ENCODE data around the gene DRC3.

Gene DRC3

DNA sequence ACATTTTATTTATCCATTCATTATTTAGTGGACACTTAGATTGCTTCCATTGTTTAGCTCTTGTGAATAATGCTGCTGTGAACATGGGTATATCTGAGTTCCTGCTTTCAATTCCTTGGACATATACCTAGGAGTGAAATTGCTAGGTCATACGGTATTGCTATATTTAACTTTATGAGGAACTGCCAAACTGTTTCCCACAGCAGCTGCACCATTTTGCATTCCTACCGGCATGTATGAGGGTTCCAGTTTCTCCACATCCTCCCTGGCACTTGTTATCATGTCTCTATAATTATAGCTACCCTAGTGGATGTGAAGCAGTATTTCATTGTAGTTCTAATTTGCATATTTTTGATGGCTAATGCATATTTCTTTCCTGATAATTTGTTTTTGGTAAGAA is 91.4 kb downstream of the DRC3 start:
- Histone ChIP-seq H3K9me3 (ENCODE audit: insufficient read depth, low read depth, low read length) (no peaks in the 10 kb centered on the region), H4K8ac (ENCODE audit: low read depth, low read length) (no peak overlapping the region), H2BK5ac (ENCODE audit: low read depth, low read length, poor library complexity) (no peak overlapping the region), H4K91ac (ENCODE audit: low read depth, low read length) (no peak overlapping the region), H3K9ac (ENCODE audit: low read length) (no peak overlapping the region), H4K12ac (ENCODE audit: low read depth, low read length) (no peak overlapping the region), H3K4me1 (ENCODE audit: control insufficient read depth in 1 of 2, insufficient read depth in 2 of 2, low read length in 2 of 2) (no peaks in the 10 kb centered on the region), H3K18ac (ENCODE audit: low read length) (no peak overlapping the region), H3K27me3 (ENCODE audit: insufficient read depth, low read length) (no peaks in the 10 kb centered on the region), H3K4ac (ENCODE audit: low read depth, low read length) (no peak overlapping the region), H3K4me3 (ENCODE audit: low read depth, low read length) (no peak overlapping the region), H3K27ac (ENCODE audit: low read depth, low read length) (no peak overlapping the region), H2AK5ac (ENCODE audit: low read length) (no peak overlapping the region), H2BK12ac (ENCODE audit: low read length) (no peak overlapping the region), H2AFZ (ENCODE audit: insufficient read depth, low read length, poor library complexity) (no peak overlapping the region), H3K23ac (ENCODE audit: low read length) (no peak overlapping the region), H3K14ac (ENCODE audit: low read length) (no peak overlapping the region), H3K79me1 (ENCODE audit: low read length) (no peaks in the 10 kb centered on the region), H3K79me2 (ENCODE audit: control insufficient read depth, insufficient read depth, low read length, poor library complexity) (no peaks in the 10 kb centered on the region), H3K4me2 (ENCODE audit: low read length) (no peak overlapping the region), H3K36me3 (ENCODE audit: control insufficient read depth in 1 of 2, insufficient read depth in 2 of 2, low read length in 2 of 2) (peaks cover 23 to 26% of the 10 kb centered on the region in 2 experiments), H2BK120ac (ENCODE audit: insufficient read depth, low read length, poor library complexity) (no peak overlapping the region)
- no peak for DNase-seq
- no CpG with 5 or more reads among the region's 2 CpGs for WGBS (ENCODE audit: extremely low coverage, insufficient coverage, insufficient read length)

DNA sequence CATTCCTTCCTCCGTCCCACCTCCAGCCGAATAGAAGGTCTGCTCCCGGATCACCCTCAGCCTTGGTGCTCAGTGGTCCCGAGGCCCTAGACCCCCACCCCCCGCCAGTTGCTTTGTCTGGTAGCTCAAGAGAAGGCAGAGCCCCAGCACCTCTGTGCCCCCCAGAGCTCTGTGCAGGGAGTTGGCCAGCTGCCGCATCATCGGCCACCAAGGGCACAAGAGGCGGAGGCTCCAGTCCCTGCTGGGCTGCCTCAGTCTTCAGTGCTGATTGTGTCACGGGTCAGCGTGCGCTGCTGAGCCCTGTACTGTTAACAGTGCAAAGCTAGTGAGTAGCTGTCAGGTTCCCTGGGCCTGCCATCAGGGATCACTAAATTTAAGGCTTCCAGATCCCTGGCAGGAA is 92.9 kb downstream of the DRC3 start:
- no peak overlapping the region for H3K14ac ChIP-seq (ENCODE audit: low read length)
- no peak overlapping the region for H2BK120ac ChIP-seq (ENCODE audit: insufficient read depth, low read length, poor library complexity)
- H4K12ac ChIP-seq (ENCODE audit: low read depth, low read length) = no peak overlapping the region
- no peak overlapping the region for H3K18ac ChIP-seq (ENCODE audit: low read length)
- no peak overlapping the region for H2BK5ac ChIP-seq (ENCODE audit: low read depth, low read length, poor library complexity)
- H3K79me1 ChIP-seq (ENCODE audit: low read length) = no peaks in the 10 kb centered on the region
- H4K91ac ChIP-seq (ENCODE audit: low read depth, low read length) = no peak overlapping the region
- no peaks in the 10 kb centered on the region for H3K27me3 ChIP-seq (ENCODE audit: insufficient read depth, low read length)
- no peak overlapping the region for H3K23ac ChIP-seq (ENCODE audit: low read length)
- H4K8ac ChIP-seq (ENCODE audit: low read depth, low read length) = no peak overlapping the region
- no peak overlapping the region for H3K9ac ChIP-seq (ENCODE audit: low read length)
- no peaks in the 10 kb centered on the region for H3K79me2 ChIP-seq (ENCODE audit: control insufficient read depth, insufficient read depth, low read length, poor library complexity)
- no peak overlapping the region for H2BK12ac ChIP-seq (ENCODE audit: low read length)
- DNase-seq = no peak
- H3K27ac ChIP-seq (ENCODE audit: low read depth, low read length) = no peak overlapping the region
- H3K4ac ChIP-seq (ENCODE audit: low read depth, low read length) = no peak overlapping the region
- no peak overlapping the region for H2AK5ac ChIP-seq (ENCODE audit: low read length)
- no peak overlapping the region for H2AFZ ChIP-seq (ENCODE audit: insufficient read depth, low read length, poor library complexity)
- no CpG with 5 or more reads among the region's 11 CpGs for WGBS (ENCODE audit: extremely low coverage, insufficient coverage, insufficient read length)
- no peaks in the 10 kb centered on the region for H3K9me3 ChIP-seq (ENCODE audit: insufficient read depth, low read depth, low read length)
- no peak overlapping the region for H3K4me2 ChIP-seq (ENCODE audit: low read length)
- no peaks in the 10 kb centered on the region for H3K4me1 ChIP-seq (ENCODE audit: control insufficient read depth in 1 of 2, insufficient read depth in 2 of 2, low read length in 2 of 2)
- peaks cover 20 to 22% of the 10 kb centered on the region in 2 experiments for H3K36me3 ChIP-seq (ENCODE audit: control insufficient read depth in 1 of 2, insufficient read depth in 2 of 2, low read length in 2 of 2)
- H3K4me3 ChIP-seq (ENCODE audit: low read depth, low read length) = no peak overlapping the region

All from trophoblast cell (in vitro differentiated cells and primary cell).